OCI-LY7 (cell line): ENCODE data around the gene GRID1. TPM values are rescaled to one million over a fixed set of nuclear protein-coding genes. Genes with fewer than 3 reads are reported as not detected.

Experiments
- BruUV-seq: library from RNA; stranded (reverse); fragments of 400-500 nt; replicated peaks from 2 replicates; lab custom pipeline; 2021; lab: Mats Ljungman, UMichigan
- CTCF ChIA-PET: fragments of 300-600 bp; sonication (Branson Sonifier 250); formaldehyde crosslinking; loops from one replicate; lab custom pipeline; 2022; ENCODE audit warnings: antibody characterized with exemption; ENCODE audit not compliant: unreplicated experiment; lab: Charles Lee
- POLR2A ChIA-PET: fragments of 300-600 bp; sonication (Branson Sonifier 250); formaldehyde crosslinking; loops from one replicate; lab custom pipeline; 2022; ENCODE audit warnings: antibody characterized with exemption; lab: Charles Lee
- DNase-seq: peaks from one replicate; pipeline ENCODE4 v3.0.0-alpha.2; 2015; ENCODE audit warnings: low spot score
- H2AFZ ChIP-seq: fragments of 200-600 bp; sonication (generic), shearing (Covaris generic); 2 replicates; pipeline ENCODE4 v1.6.1; 2014; ENCODE audit warnings: mild to moderate bottlenecking, antibody characterized with exemption, low read length, moderate library complexity
- H3K27ac ChIP-seq: fragments of 200-600 bp; sonication (generic); 2 replicates; pipeline ENCODE4 v1.5.1; 2014; ENCODE audit warnings: mixed run types, low read depth, mild to moderate bottlenecking, moderate library complexity, low read length, inconsistent platforms; ENCODE audit not compliant: poor library complexity, severe bottlenecking
- H3K36me3 ChIP-seq: fragments of 200-600 bp; sonication (generic); 2 replicates; pipeline ENCODE4 v1.6.1; 2014; ENCODE audit warnings: mild to moderate bottlenecking, antibody characterized with exemption, low read length, moderate library complexity, mixed read lengths; ENCODE audit not compliant: insufficient read depth
- H3K4me1 ChIP-seq: fragments of 200-600 bp; sonication (generic); 2 replicates; pipeline ENCODE4 v1.5.1; 2014; ENCODE audit warnings: mild to moderate bottlenecking, low read length; ENCODE audit not compliant: insufficient read depth, poor library complexity, severe bottlenecking
- H3K4me2 ChIP-seq: fragments of 200-600 bp; sonication (generic); 2 replicates; pipeline ENCODE4 v1.6.1; 2014; ENCODE audit warnings: mild to moderate bottlenecking, low read length
- H3K4me3 ChIP-seq: fragments of 200-600 bp; sonication (generic); 2 replicates; pipeline ENCODE4 v1.5.1; 2014; ENCODE audit warnings: mild to moderate bottlenecking, low read depth, low read length; ENCODE audit not compliant: poor library complexity, severe bottlenecking
- H3K79me2 ChIP-seq: fragments of 200-600 bp; sonication (generic); 2 replicates; pipeline ENCODE4 v1.6.1; 2016; ENCODE audit warnings: low read depth, mild to moderate bottlenecking, low read length, moderate library complexity, mixed read lengths; ENCODE audit not compliant: insufficient read depth
- H3K9me2 ChIP-seq: fragments of 200-600 bp; sonication (generic); 2 replicates; pipeline ENCODE4 v1.6.1; 2016; ENCODE audit warnings: mild to moderate bottlenecking, low read length, mixed read lengths; ENCODE audit not compliant: insufficient read depth
- H3K9me3 ChIP-seq: fragments of 200-600 bp; sonication (generic); 2 replicates; pipeline ENCODE4 v1.6.1; 2014; ENCODE audit warnings: mild to moderate bottlenecking, mixed run types, low read length, mixed read lengths
- H4K20me1 ChIP-seq: fragments of 200-600 bp; sonication (generic); 2 replicates; pipeline ENCODE4 v1.6.1; 2014; ENCODE audit warnings: mild to moderate bottlenecking, antibody characterized with exemption, low read length, moderate library complexity, mixed read lengths; ENCODE audit not compliant: insufficient read depth
- EZH2phosphoT487 ChIP-seq: fragments of 200-600 bp; sonication (generic); IDR thresholded peaks from 2 replicates; pipeline ENCODE4 v1.6.1; 2018; ENCODE audit warnings: low read depth, borderline replicate concordance, mild to moderate bottlenecking, mixed run types, antibody characterized with exemption, low read length, moderate library complexity, mixed read lengths
- intact Hi-C: fragments of 100-400 bp; cut with micrococcal nuclease; formaldehyde crosslinking; loops from one replicate; pipeline ENCODE4 v1.10.0; 2022; ENCODE audit not compliant: unreplicated experiment
- total RNA-seq, 2 experiments: library from RNA; depleted of rRNA in 1 of 2; stranded (reverse); fragments of >200 nt in 1 of 2; shearing (Covaris generic) in 1 of 2; gene quantifications; 2 replicates each; pipeline ENCODE4 v1.2.3, GENCODE V29; 2014 to 2022
- TF ChIP-seq, protein P1 (sequence below): fragments of 200-600 bp; sonication (generic); conservative IDR thresholded peaks from 2 replicates; pipeline ENCODE4 v1.5.1; 2014; ENCODE audit warnings: mild to moderate bottlenecking, antibody characterized with exemption, low read length, moderate library complexity, mixed read lengths

GRID1 gene
- total RNA-seq, 2 experiments from 2014 or later, result 1.6 to 3.7 TPM

DNA sequence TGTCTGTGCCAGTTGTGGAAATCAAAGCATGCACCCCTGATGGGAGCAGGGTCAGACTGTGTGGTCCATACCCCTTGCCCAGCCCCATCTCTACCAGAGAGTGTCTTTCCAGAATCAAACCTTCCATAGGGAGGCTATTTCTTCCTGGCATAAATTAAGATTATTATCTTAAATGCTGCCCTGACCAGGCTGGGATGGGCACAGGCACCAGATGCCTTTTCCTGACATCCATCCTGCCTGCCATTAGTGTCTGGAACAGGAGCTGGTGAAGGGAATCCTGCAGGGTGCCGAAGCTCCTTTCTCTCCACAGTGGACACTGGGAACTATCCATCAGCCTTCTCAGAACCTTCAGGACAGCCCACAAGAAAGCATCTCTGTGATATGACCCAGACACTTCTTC, 296.3 kb downstream of the GRID1 start:
- no peak for DNase-seq
- Histone ChIP-seq H3K4me3 (no peak overlapping the region), H3K4me1 (peaks cover 6% of the 10 kb centered on the region), H3K79me2 (no peaks in the 10 kb centered on the region), H3K4me2 (no peak overlapping the region), H4K20me1 (no peaks in the 10 kb centered on the region), H2AFZ (no peak overlapping the region), H3K27ac (no peak overlapping the region), H3K9me3 (no peaks in the 10 kb centered on the region), H3K36me3 (no peaks in the 10 kb centered on the region), H3K9me2 (no peaks in the 10 kb centered on the region)
- TF ChIP-seq EZH2phosphoT487, result no peak
- TF ChIP-seq, protein P1, sequence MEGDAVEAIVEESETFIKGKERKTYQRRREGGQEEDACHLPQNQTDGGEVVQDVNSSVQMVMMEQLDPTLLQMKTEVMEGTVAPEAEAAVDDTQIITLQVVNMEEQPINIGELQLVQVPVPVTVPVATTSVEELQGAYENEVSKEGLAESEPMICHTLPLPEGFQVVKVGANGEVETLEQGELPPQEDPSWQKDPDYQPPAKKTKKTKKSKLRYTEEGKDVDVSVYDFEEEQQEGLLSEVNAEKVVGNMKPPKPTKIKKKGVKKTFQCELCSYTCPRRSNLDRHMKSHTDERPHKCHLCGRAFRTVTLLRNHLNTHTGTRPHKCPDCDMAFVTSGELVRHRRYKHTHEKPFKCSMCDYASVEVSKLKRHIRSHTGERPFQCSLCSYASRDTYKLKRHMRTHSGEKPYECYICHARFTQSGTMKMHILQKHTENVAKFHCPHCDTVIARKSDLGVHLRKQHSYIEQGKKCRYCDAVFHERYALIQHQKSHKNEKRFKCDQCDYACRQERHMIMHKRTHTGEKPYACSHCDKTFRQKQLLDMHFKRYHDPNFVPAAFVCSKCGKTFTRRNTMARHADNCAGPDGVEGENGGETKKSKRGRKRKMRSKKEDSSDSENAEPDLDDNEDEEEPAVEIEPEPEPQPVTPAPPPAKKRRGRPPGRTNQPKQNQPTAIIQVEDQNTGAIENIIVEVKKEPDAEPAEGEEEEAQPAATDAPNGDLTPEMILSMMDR, result no peak
- POLR2A ChIA-PET, result no interaction called here
- CTCF ChIA-PET, result no interaction called here
- no TSS peak for BruUV-seq
- intact Hi-C loops, result no loop called here

DNA sequence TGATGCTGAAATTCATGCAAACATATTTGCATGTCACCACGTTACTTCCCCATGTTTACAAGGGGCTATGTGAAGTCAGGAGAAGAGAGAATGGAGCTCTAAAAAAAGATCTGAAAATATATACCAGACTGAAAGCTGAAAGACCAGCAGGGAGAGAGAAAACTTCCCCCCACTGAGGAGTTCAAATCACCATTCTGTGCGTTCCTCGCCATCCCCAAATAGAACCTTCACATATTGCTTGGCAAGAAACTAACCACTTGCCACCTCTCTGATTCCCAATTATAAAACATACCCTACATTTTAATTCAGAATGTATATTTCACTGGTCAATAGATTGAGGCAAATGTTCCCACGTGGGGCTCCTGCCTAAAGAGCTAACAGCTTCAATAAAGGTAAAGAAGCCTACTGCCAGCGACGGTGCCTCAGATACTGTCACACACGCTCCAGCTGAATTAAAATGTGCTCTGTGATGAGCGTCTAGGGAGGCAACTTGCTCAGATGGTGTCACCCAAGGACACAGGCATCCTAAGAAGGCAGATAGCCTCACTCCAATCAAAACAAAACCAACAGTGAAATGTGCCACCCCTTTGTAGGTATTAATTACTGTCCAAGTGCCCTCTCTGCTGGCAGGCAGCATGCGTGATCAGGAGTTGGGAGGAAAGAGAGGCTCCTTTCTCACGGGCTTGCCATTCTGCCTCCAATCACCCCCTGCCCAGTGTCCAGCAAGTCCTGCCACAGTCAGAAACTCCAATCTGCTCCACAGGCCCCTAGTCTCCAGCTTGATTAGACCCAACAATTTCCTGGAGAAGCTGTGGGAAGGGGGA, 298.2 kb downstream of the GRID1 start:
- Histone ChIP-seq H4K20me1 (no peaks in the 10 kb centered on the region), H3K4me2 (no peak overlapping the region), H3K9me3 (no peaks in the 10 kb centered on the region), H3K79me2 (no peaks in the 10 kb centered on the region), H3K4me3 (no peak overlapping the region), H3K9me2 (no peaks in the 10 kb centered on the region), H2AFZ (no peak overlapping the region), H3K4me1 (peaks cover 6% of the 10 kb centered on the region), H3K36me3 (no peaks in the 10 kb centered on the region), H3K27ac (no peak overlapping the region)
- no TSS peak for BruUV-seq
- TF ChIP-seq, protein P1, result no peak
- no peak for TF ChIP-seq EZH2phosphoT487
- CTCF ChIA-PET, result no interaction called here
- intact Hi-C loops, result no loop called here
- peak; percentile 3 for DNase-seq
- POLR2A ChIA-PET, result interaction anchor here (0.5 kb wide), 1 partner anchor 315 kb away, joined by 5 read pairs; no protein-coding TSS in a partner anchor
